Nephron (organoid): ENCODE measurements around the gene KCNN1.
A peak's percentile ranks its signal among the peaks of the same experiment; 100 is the strongest.

Source experiments
- H3K27ac Mint-ChIP-seq, 3 experiments: 2 replicates each; pipeline ENCODE4 v1.8.0; 2020; ENCODE audit warnings: mixed read lengths in 3 of 3, mild to moderate bottlenecking in 2 of 3, moderate library complexity in 1 of 3
- H3K27me3 Mint-ChIP-seq: 2 replicates; pipeline ENCODE4 v1.8.0; 2021; ENCODE audit warnings: low read depth, mild to moderate bottlenecking, moderate library complexity, mixed read lengths
- H3K36me3 Mint-ChIP-seq: 2 replicates; pipeline ENCODE4 v1.8.0; 2020; ENCODE audit warnings: low read depth, mixed read lengths
- H3K4me1 Mint-ChIP-seq: 2 replicates; pipeline ENCODE4 v1.8.0; 2020; ENCODE audit warnings: mixed read lengths
- H3K4me3 Mint-ChIP-seq, 3 experiments: 2 replicates each; pipeline ENCODE4 v1.8.0; 2020; ENCODE audit warnings: mild to moderate bottlenecking in 3 of 3, mixed read lengths in 3 of 3, moderate library complexity in 2 of 3
- H3K9me3 Mint-ChIP-seq: 2 replicates; pipeline ENCODE4 v1.8.0; 2020; ENCODE audit warnings: mixed read lengths
- TF ChIP-seq, protein P1 (sequence below), 3 experiments: fragments of 200-600 bp; sonication (generic); IDR thresholded peaks; one replicate each; pipeline ENCODE4 v1.5.0; 2021; ENCODE audit warnings: antibody characterized with exemption in 3 of 3; ENCODE audit not compliant: unreplicated experiment in 3 of 3

Gene KCNN1

DNA sequence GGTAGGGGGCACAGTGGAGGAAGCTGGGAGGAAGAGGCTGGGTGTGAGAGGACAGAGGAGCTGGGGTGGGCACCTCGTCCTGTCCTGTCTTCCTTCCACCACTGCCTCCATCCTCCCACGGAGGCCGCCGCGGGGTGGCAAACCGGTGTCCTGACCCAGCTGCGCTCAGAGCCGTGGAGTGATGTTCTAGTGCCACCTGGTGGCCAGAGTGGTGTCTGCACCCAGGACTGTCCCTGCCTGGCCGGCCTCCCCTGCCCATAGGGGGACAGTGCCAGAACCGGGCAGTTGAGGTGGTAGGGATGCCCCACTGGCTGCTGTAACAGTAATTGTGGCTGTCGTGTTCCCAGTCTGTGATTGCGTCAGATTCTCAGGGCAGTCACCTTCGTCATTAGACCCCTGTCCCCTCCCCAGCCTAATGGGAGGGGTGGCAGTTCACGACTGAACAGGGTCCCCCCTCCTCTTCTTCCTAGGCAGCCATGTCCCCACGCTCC is 30.0 kb downstream of the KCNN1 start:
- Mint-ChIP-seq H3K27me3 (peaks cover 13% of the 10 kb centered on the region), H3K36me3 (no peaks in the 10 kb centered on the region)

DNA sequence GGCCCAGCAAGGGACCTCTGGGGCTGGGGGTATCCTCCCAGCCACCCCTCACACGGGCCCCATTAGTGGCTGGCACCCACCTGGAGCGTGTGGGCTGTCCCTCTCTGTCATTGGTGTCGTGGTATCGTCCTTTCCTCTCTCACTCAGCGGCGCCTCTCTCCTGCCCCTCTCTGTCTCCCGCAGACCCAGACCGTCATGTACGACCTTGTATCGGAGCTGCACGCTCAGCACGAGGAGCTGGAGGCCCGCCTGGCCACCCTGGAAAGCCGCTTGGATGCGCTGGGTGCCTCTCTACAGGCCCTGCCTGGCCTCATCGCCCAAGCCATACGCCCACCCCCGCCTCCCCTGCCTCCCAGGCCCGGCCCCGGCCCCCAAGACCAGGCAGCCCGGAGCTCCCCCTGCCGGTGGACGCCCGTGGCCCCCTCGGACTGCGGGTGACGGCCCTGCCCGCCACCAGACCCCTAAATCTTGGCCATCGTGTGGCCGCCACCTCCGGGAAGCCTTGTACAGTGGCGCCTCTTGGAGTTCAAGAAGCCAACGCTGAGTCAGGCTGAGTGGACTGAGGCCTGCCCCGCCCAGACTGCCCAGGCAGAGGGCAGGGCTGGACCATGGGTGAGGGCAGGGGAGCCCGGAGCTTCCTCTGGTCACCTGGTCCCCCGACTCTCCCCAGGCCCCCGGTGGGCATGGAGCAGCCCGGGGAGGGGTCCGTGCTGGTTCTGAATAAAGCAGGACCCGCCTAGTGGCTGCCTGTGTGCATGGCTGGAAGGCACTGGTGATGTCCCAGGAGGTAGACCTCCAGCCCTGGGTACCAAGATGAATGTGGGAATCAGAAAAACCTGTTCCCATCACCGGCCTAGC is 31.3 kb downstream of the KCNN1 start:
- H3K4me3 Mint-ChIP-seq = no peak overlapping the region
- H3K27me3 Mint-ChIP-seq = peaks cover 24% of the 10 kb centered on the region
- no peaks in the 10 kb centered on the region for H3K36me3 Mint-ChIP-seq
- peaks cover 5% of the 10 kb centered on the region for H3K4me1 Mint-ChIP-seq
- H3K9me3 Mint-ChIP-seq = peaks cover 2% of the 10 kb centered on the region
- TF ChIP-seq, protein P1, sequence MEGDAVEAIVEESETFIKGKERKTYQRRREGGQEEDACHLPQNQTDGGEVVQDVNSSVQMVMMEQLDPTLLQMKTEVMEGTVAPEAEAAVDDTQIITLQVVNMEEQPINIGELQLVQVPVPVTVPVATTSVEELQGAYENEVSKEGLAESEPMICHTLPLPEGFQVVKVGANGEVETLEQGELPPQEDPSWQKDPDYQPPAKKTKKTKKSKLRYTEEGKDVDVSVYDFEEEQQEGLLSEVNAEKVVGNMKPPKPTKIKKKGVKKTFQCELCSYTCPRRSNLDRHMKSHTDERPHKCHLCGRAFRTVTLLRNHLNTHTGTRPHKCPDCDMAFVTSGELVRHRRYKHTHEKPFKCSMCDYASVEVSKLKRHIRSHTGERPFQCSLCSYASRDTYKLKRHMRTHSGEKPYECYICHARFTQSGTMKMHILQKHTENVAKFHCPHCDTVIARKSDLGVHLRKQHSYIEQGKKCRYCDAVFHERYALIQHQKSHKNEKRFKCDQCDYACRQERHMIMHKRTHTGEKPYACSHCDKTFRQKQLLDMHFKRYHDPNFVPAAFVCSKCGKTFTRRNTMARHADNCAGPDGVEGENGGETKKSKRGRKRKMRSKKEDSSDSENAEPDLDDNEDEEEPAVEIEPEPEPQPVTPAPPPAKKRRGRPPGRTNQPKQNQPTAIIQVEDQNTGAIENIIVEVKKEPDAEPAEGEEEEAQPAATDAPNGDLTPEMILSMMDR (IDR thresholded peaks at IDR 0.05; ENCODE audit: unreplicated experiment in 3 of 3) = peak in 1 of 3 experiments; percentile 29
- H3K27ac Mint-ChIP-seq = no peak overlapping the region

More for the DNA sequence above, 30.0 kb downstream of the KCNN1 start:
- Mint-ChIP-seq H3K9me3 (peaks cover 2% of the 10 kb centered on the region), H3K4me1 (peaks cover 5% of the 10 kb centered on the region), H3K27ac (no peak overlapping the region), H3K4me3 (no peak overlapping the region)
- TF ChIP-seq, protein P1 (IDR thresholded peaks at IDR 0.05; ENCODE audit: unreplicated experiment in 3 of 3) = peak; percentile 92 to 98 (median 95)

DNA sequence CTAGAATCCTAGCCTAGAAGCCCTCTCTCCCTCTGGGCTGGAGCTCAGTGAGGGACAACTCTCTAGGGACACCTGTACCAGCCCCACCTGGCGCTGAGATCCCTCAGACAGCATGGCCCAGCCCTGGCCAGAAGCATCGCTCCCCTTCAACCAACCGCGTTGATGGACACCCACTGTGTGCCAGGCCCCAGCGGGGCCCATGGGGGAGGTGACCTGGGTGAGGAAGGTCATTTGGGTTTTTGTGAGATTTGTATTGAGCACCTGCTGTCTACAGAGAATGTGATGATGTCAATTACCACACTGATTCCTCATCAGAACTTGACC is 31.9 kb downstream of the KCNN1 start:
- Mint-ChIP-seq H3K27me3 (peaks cover 24% of the 10 kb centered on the region), H3K4me1 (peaks cover 5% of the 10 kb centered on the region), H3K36me3 (no peaks in the 10 kb centered on the region), H3K9me3 (peaks cover 2% of the 10 kb centered on the region), H3K4me3 (peak overlapping the region; percentile 49 to 57 (median 55)), H3K27ac (no peak overlapping the region)
- TF ChIP-seq, protein P1 (IDR thresholded peaks at IDR 0.05; ENCODE audit: unreplicated experiment in 3 of 3) = no peak

DNA sequence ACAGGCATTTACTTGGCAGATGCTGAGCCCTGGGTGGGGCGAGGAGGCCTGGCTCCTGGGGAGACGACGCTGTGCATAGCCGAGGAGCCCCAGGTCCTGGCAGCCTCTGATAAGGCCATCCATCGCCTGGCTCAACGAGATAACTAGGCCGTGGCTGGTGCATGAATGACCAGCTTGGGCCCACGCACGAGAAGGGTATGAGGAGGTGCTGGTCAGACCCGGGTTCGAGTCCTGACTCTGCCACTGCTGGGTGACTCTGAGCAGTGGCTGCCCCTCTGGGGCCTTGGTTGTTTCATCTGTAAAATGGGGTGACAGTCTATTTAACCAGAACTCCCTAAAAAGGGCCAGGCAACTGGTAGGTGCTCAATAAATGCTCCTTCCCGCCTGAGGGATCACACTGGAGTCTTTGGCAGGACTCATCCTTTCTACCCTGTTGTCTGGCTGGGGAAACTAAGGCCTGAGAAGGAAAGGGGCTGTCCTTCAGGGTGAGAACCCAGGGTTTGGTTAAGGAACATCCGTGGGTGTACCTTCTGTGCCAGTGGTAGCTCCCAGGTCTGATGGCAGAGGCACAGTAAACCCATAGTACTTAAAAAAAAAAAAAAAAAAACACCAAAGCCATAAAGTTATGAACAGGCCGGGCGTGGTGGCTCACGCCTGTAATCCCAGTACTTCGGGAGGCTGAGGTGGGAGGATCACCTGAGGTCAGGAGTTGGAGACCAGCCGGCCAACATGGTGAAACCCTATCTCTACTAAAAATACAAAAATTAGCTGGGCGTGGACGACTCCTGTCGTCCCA is 33.0 kb downstream of the KCNN1 start:
- TF ChIP-seq, protein P1 (IDR thresholded peaks at IDR 0.05; ENCODE audit: unreplicated experiment in 3 of 3) = no peak
- Mint-ChIP-seq H3K4me1 (peaks cover 5% of the 10 kb centered on the region), H3K4me3 (peak overlapping the region; percentile 82 to 87 (median 86)), H3K9me3 (peaks cover 2% of the 10 kb centered on the region), H3K27ac (no peak overlapping the region), H3K27me3 (peaks cover 24% of the 10 kb centered on the region), H3K36me3 (no peaks in the 10 kb centered on the region)

DNA sequence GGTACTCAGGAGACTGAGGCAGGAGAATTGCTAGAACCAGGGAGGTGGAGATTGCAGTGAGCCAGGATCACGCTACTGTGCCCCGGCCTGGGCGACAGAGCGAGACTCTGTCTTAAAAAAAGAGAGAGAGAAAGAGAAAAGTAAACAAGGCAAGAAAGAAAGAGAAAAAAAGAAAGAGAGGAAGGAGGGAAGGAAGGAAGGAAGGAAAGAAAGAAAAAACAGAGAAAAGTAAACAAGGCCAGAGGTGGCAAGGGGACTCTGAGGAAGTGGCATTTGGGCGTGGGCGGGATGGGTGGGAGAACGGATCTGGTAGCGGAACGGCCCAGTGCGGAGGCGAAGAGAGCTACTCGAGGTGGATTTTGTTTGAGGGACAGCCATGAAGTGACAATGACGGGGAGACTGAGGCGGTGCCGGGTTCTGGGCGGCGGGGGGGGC is 33.6 kb downstream of the KCNN1 start:
- peak overlapping the region; percentile 82 to 87 (median 86) for H3K4me3 Mint-ChIP-seq
- peaks cover 24% of the 10 kb centered on the region for H3K27me3 Mint-ChIP-seq
- H3K27ac Mint-ChIP-seq = no peak overlapping the region
- TF ChIP-seq, protein P1 (IDR thresholded peaks at IDR 0.05; ENCODE audit: unreplicated experiment in 3 of 3) = no peak
- H3K4me1 Mint-ChIP-seq = peaks cover 5% of the 10 kb centered on the region
- peaks cover 2% of the 10 kb centered on the region for H3K9me3 Mint-ChIP-seq
- no peaks in the 10 kb centered on the region for H3K36me3 Mint-ChIP-seq
